ENCODE measurements around the gene CACNB4.
"Not testable (repeated sequence)": the region's sequence is repeated elsewhere in the genome, so short reads cannot be mapped to it uniquely, and the experiment has no call there.

CACNB4 gene

DNA sequence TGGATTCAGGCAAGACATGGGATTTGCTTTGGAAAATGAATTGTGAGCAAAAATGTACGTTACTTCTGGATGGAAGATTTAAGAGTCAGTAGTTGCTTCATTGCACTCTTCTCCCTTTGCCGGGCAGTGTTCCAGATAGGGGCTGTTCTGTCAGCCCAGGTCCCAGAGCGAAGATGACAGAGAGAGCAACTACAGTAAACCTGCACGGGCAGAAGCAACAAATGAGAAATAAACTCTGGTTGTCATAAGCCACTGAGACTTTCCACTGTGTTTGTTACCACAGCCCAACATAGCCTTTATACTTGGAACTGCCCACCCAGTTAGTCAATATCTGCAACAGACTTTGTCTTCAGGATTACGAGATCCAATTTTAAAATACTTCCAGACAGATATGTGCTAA lies 83.3 kb downstream of the CACNB4 start:
- no peak for DNase-seq

DNA sequence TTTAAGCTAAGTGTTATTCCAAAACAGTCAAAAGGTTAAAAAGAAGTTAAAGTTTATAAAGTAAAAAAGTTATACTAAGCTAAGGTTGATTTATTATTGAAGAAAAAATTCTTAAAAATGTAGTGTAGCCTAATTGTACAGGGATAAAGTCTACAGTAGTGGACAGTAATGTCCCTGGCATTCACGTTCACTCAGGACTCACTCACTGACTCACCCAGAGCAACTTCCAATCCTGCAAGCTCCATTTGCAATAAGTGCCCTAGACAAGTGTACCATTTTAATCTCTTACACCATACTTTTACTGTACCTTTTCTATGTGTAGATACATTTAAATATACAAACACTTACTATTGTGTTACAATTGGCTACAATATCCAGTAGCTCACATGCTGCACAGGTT lies 86.1 kb downstream of the CACNB4 start:
- DNase-seq = no peak

DNA sequence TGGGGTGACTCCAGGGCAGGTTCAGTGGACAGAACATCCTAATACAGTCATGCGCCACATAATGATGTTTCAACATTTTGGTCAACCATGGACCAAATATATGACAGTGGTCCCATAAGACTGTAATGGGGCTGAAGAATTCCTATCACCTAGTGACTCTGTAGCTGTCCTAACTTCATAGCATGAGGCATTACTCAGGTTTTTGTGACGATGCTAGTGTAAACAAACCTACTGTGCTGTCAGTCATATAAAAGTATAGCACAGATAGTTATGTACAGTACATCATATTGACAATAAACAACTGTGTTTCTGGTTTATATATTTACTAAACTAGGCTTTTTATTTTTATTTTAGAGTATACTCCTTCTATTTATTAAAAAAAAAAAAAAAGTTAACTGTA lies 87.1 kb downstream of the CACNB4 start:
- DNase-seq = no peak

DNA sequence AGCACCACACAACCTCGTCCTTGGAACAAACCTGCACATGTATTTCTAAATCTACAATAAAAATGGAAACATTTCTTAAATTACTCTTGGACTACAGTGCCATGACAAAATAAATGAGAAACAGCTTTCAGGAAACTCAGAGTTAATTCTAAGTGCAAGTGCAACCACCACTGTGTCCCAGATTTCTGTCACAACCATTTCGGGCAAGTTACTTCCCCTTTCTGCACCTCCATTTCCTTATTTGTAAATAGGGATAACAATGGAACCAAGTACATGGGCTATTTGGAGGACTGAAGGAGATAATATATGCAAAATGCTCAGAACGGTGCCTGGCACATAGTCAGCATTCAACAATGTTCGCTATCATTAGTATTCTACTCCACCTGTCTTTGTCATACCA lies 93.2 kb downstream of the CACNB4 start:
- no peak for DNase-seq

DNA sequence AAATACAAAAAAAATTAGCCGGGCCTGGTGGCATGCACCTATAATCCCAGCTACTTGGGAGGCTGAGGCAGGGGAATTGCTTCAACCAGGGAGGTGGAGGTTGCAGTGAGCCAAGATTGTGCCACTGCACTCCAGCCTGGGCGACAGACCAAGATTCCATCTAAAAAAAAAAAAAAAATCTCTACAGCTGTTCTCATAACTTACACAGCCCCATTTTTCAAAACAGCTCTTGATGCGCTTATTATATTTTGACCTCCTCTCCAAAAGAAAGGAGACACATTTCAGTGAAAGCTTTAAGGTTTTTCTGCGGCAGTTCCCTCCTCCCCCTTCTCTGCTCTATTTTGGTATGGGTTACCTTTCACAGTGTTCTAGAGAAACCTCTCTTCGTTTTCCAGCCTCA lies 95.6 kb downstream of the CACNB4 start:
- not testable (repeated sequence) for DNase-seq

DNA sequence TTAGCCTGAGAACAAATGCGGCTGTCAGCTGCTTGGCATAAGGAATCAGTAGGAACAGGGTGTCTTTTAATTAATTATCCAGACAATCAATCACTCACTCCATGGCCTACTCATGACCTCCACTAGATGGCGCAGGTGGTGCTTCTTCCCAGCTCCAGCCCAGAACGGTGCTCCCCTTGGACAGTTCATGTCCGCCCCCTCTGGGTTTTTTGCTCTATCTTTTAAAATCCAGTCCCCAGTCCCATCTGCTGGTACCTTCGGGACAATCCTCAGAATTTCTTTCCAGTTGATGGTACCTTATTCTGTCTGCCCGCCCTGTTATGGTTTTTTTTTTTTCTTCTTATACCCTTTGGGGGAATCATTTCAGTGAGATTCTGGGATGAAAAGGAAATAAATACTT lies 99.8 kb downstream of the CACNB4 start:
- DNase-seq = no peak

- no peak for DNase-seq
Observed at GRCh38 chr2:151996243-151997003, 102.4 kb downstream of the CACNB4 start.

- no peak for DNase-seq
Observed at GRCh38 chr2:151995161-151995557, 103.7 kb downstream of the CACNB4 start.

GRCh38 chr2:151994178-151994577 lies 104.7 kb downstream of the CACNB4 start:
- DNase-seq = not testable (repeated sequence)

DNA sequence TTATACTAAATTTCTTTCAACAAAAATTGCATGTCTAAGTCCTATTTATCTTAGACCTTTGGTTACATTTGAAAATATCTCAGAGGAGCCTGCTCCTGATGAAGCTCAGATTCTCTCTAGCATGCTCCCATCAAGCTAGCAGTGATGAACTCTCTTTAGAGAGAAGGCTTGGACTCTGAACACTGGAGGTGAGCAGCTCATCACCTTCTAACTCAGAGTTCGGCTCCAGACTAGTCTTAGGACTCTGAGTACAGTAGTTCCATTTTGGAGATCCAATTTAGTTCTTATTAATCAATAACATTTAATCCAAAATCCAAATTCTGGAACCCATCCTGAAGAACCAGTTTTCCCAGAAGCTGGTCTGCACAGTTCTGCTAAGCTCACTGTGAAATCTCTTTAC lies 107.8 kb downstream of the CACNB4 start:
- DNase-seq = no peak

DNA sequence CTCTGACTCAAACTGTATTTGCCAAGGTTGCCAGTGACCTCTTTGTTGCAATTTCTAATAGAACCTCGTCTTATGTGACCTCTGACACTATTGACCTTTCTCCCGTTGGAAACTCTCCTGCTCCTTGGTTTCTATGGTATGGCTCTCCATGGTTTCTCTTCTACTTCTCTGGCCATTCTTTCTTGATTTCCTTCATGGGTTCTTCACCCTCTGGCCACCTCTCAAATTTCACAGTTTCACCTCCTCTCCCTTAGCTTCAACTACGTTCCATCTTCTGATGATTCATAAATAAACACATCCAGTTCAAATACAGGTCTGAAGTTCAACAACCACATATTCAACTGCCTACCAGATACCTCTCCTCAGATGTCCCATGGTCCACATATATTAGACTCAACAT lies 109.5 kb downstream of the CACNB4 start:
- no peak for DNase-seq

GRCh38 chr2:151987484-151987883 lies 111.4 kb downstream of the CACNB4 start:
- DNase-seq = no peak

GRCh38 chr2:151984424-151985083 lies 114.3 kb downstream of the CACNB4 start:
- no peak for DNase-seq

DNA sequence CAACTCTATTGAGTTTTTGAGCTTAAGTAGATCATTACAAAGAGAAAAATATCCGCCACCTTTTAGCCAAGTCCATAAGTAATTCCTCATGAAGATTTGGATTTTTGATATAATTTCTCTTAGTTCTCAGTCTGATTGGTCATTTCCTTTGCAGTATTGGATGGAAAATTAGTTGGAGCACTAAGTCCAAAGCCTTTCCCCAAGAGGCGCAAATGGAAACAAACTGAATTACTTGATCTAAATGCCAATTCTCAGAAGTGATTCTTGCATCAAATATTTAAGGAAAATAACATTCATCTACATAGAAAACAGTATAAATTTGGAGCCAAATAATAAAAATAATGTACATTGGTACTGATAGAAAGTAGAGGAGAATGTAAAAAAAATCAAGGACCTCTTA lies 115.6 kb downstream of the CACNB4 start:
- no peak for DNase-seq

DNA sequence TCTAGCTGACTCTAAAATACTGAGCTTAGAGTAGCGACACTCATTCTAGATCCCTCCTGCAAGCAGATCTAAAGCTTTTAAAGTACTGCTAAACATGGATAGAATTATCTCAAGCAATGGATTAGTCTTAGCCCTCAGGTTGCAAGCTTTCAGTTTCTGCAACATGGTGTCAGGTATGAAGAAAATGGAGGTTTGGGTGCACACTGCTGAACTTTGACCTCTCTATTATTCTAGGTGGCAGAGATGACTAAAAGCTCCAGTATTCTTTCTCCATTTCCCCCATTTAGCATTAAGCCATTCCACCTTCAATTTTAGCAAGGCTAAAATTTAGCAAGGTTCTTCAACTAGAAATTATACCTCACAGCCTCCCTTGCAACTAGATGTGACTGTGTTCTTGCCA lies 117.0 kb downstream of the CACNB4 start:
- no peak for DNase-seq

DNA sequence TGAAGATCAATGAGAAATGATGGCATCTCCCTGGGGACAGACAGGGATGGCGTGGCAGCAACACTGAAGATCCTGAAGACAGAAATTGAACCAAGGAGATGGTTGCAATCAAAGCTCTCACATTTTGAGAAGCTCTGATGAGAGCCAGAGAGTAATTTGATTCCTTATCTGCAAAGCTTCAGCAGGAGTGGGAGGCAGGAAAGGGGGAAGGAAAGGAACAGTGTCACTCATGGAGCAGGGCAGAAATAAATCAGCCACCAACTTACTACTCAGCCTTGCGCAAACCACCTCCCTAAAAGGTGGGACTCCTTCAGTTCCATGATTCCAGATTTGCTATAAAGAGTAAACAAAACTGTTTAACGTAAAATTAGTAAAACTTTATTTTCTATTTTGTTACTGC lies 119.2 kb downstream of the CACNB4 start:
- no peak for DNase-seq

DNA sequence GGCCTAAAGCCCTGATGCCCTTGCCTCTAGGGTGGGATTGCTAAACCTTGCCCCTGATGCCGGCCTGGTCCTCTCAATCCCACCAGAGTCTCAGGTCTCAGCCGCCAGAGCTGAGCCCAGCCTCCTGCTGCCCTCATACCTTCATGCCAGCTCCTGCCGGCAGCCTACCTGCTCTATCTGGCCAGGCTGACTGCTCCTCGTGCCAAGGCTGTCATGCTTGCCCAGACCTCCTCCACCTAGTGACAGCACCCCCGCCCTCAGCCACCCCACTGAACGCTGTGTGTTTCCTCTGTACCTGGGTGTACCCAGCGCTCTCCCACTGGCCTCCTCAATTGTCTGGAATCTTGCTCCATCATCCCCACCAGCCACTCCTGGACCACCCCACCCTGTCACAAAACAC lies 120.1 kb downstream of the CACNB4 start:
- DNase-seq = no peak

GRCh38 chr2:151977631-151978030 lies 121.2 kb downstream of the CACNB4 start:
- no peak for DNase-seq

DNA sequence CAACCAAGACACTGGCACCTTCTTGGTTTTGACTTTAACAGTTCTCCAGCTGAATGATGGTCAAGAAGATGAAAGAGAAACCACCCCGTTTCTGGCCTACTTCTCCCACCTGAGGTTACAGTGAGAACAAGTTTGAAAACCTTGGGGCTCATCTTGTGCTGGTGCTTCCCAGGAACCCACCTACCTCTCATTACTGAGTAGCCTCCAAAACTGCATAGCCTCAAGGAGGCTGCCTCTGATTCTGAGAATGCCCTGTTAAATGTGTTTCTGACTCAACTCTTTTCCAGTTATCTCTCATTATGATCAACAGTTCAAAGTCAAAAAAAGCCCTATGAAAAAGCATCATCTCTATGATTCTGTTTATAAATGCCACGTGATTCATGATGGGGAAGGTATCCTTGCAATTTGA lies 121.9 kb downstream of the CACNB4 start:
- no peak for DNase-seq

GRCh38 chr2:151975460-151976414 lies 123.1 kb downstream of the CACNB4 start:
- DNase-seq = no peak

- DNase-seq = no peak
Observed at GRCh38 chr2:151974988-151975387, 123.9 kb downstream of the CACNB4 start.

- no peak for DNase-seq
Observed at GRCh38 chr2:151973901-151974199, 125.0 kb downstream of the CACNB4 start.

GRCh38 chr2:151973013-151973900 lies 125.6 kb downstream of the CACNB4 start:
- DNase-seq = no peak

Data from NCI-H226 (cell line).